ENCODE data around the gene SKIL. TPM values are rescaled to one million over a fixed set of nuclear protein-coding genes. Genes with fewer than 3 reads are reported as not detected.
A peak's percentile ranks its signal among the peaks of the same experiment; 100 is the strongest.

SKIL gene
- total RNA-seq, 1 donor from 2014 or later, result 48.1 TPM

GRCh38 chr3:170414202-170414663 lies 56.7 kb downstream of the SKIL start:
- Histone ChIP-seq H3K36me3 (no peaks in the 10 kb centered on the region), H3K27ac (no peak overlapping the region), H3K4me3 (no peak overlapping the region), H3K27me3 (no peaks in the 10 kb centered on the region), H3K4me1 (peaks cover 16% of the 10 kb centered on the region), H3K9me3 (no peaks in the 10 kb centered on the region)
- no peak for DNase-seq (ENCODE audit: extremely low spot score in 2 of 2)
- TF ChIP-seq POLR2AphosphoS5 (IDR thresholded peaks at IDR 0.05; ENCODE audit: insufficient read depth in 1 of 2, low read depth in 1 of 2) (peak in 1 of 2 donors; percentile 35), CTCF (IDR thresholded peaks at IDR 0.05) (peak; percentile 84 to 93 (median 91)), POLR2A (IDR thresholded peaks at IDR 0.05) (no peak)
- intact Hi-C loops (cut with DNase I), result no loop called here

- Histone ChIP-seq H3K27me3 (no peaks in the 10 kb centered on the region), H3K4me3 (no peak overlapping the region), H3K36me3 (no peaks in the 10 kb centered on the region), H3K27ac (no peak overlapping the region), H3K4me1 (peaks cover 29% of the 10 kb centered on the region), H3K9me3 (no peaks in the 10 kb centered on the region)
- DNase-seq (ENCODE audit: extremely low spot score in 2 of 2), result no peak
- TF ChIP-seq POLR2A (IDR thresholded peaks at IDR 0.05), result no peak
- TF ChIP-seq POLR2AphosphoS5 (IDR thresholded peaks at IDR 0.05; ENCODE audit: insufficient read depth in 1 of 2, low read depth in 1 of 2), result no peak
- TF ChIP-seq CTCF (IDR thresholded peaks at IDR 0.05), result no peak
- intact Hi-C loops (cut with DNase I), result loop anchor here (5.0 kb wide), 1 partner anchor 395 kb away; no protein-coding TSS in a partner anchor
Measured at GRCh38 chr3:170417090-170417489, 59.6 kb downstream of the SKIL start.

GRCh38 chr3:170418422-170419398 lies 61.2 kb downstream of the SKIL start, which contains the start of gene CLDN11:
CLDN11 (plus strand) TSS chr3:170418868; CDS start chr3:170419067, 199 bp downstream.
- TF ChIP-seq POLR2AphosphoS5 (IDR thresholded peaks at IDR 0.05; ENCODE audit: insufficient read depth in 1 of 2, low read depth in 1 of 2) (peak in 1 of 2 donors; percentile 62), POLR2A (IDR thresholded peaks at IDR 0.05) (peak in 1 of 2 donors; percentile 71), CTCF (IDR thresholded peaks at IDR 0.05) (no peak)
- intact Hi-C loops (cut with DNase I), result loop anchor here (5.0 kb wide), 1 partner anchor 394 kb away; no protein-coding TSS in a partner anchor
- DNase-seq (ENCODE audit: extremely low spot score in 2 of 2), result no peak
- Histone ChIP-seq H3K4me3 (peak within 1 kb of the TSS; percentile 52 to 58), H3K27me3 (no peaks in the 10 kb centered on the region), H3K4me1 (peaks cover 29% of the 10 kb centered on the region), H3K9me3 (no peaks in the 10 kb centered on the region), H3K27ac (peak within 1 kb of the TSS; percentile 68), H3K36me3 (no peaks in the 10 kb centered on the region)

DNA sequence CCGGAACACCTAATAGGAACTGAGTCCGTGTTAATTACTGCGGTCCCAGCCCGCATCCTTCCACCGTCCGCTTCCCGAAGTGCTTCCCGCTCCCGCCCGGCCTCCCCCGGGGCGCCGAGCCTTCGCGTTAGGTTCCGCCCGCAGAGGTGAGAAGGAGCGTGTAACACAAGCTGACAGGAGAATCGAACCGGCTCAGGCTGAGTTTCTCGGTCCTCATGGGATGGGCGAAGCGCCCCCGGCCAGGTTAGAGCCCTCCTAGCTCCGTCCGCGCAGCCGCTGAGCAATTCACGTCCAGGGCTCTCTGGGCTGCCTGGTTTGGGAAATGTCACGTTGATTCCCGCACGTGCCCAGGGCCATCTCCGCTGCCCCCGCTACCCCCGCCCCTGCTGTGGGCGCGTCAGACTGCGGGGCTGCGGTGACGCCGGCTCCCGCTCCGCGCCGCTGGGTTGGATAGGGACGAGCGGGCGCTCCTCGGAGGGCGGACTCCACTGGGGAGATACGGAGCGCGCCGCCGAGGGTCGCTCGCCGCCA lies 62.1 kb downstream of the SKIL start:
- Histone ChIP-seq H3K4me3 (peak overlapping the region; percentile 52 to 58), H3K36me3 (no peaks in the 10 kb centered on the region), H3K27ac (peak overlapping the region; percentile 68), H3K9me3 (no peaks in the 10 kb centered on the region), H3K27me3 (no peaks in the 10 kb centered on the region), H3K4me1 (peaks cover 29% of the 10 kb centered on the region)
- TF ChIP-seq POLR2AphosphoS5 (IDR thresholded peaks at IDR 0.05; ENCODE audit: insufficient read depth in 1 of 2, low read depth in 1 of 2) (peak in 1 of 2 donors; percentile 63), CTCF (IDR thresholded peaks at IDR 0.05) (no peak)
- intact Hi-C loops (cut with DNase I), result loop anchor here (5.0 kb wide), 2 partner anchors 393 to 657 kb away; no protein-coding TSS in a partner anchor
- DNase-seq (ENCODE audit: extremely low spot score in 2 of 2), result no peak
